Activated gamma-delta T cell treated with anti-CD3 and anti-CD28 coated beads, Interleukin-2, amount 50 U/mL, for 16 hours (primary cell): ENCODE results near the gene CT45A10.
"Not testable (repeated sequence)": the region's sequence is repeated elsewhere in the genome, so short reads cannot be mapped to it uniquely, and the experiment has no call there.

Source experiments
- DNase-seq: peaks from one replicate; pipeline ENCODE4 v3.0.0-alpha.2; 2020; ENCODE audit warnings: low read depth

The CT45A10 gene, protein sequence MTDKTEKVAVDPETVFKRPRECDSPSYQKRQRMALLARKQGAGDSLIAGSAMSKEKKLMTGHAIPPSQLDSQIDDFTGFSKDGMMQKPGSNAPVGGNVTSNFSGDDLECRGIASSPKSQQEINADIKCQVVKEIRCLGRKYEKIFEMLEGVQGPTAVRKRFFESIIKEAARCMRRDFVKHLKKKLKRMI

DNA sequence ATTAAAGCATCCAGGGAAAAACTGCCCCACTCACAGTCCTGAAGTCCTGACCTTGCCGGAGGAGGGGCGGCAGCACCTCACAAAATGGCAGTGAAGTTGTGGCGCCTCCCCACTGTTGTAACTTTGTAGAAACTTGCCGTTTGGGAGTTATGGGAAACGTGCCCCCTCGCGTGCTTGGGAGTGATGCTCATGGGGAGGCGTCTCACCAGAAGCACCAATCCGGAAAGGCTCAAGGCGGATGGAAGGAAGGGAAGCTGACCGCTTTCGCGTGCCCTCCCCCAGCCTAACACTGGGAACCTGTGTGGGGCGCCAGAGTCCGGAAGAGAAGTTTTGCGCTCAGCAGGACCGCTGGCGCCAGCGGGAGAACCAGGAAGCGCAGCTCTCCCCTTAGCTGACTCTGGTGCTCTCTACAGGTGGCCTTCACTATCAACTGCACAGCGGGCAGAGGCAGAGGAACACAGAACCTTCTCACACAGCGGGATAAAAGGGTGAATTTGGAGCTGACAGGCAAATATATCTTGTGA lies at the start of gene CT45A10, which contains the start of gene SAGE1:
Gene CT45A10, minus strand, starts transcription at position 151 of the 524 bp plus-strand sequence. CDS start 8,100 bp downstream, outside the sequence.
Gene SAGE1, plus strand, starts transcription at position 423 of the 524 bp plus-strand sequence. CDS start 2,527 bp downstream, outside the sequence.
- no peak for DNase-seq

DNA sequence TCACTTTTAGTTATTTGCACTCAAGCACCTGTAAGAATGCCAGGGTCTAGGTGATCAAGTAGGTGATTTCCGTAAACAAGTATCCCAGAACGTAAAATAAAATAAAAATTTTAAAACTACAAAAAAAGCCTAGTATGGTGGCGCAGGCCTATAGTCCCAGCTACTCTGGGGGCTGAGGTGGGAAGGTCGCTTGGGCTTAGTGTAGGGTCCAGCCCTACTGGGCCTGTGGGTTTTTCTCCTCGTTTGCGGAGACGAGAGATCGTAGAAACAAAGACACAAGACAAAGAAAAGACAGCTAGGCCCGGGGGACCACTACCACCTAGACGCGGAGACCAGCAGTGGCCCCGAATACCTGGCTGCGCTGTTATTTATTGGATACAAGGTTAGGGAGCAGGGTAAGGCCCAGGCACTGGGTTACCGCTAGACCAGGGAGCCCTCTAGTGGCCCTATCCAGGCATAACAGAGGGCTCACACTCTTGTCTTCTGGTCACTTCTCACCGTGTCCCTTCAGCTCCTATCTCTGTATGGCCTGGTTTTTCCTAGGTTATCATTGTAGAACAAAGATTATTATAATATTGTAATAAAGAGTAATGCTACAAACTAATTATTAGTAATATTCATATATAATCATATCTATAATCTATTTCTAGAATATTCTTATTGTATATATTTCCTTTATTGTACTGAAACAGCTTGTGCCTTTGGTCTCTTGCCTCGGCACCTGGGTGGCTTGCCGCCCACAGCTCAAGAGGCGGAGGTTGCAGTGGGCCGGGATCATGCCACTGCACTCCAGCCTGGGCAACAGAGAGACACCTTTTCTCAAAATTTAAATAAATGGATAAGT lies 38.6 kb upstream of the CT45A10 start:
- peak; percentile 4 for DNase-seq

GRCh38 chrX:135927897-135928296 lies 34.7 kb upstream of the CT45A10 start:
- DNase-seq, result no peak

GRCh38 chrX:135923353-135923752 lies 30.1 kb upstream of the CT45A10 start:
- no peak for DNase-seq

- DNase-seq, result not testable (repeated sequence)
Observed at GRCh38 chrX:135920516-135920915, 27.3 kb upstream of the CT45A10 start.

DNA sequence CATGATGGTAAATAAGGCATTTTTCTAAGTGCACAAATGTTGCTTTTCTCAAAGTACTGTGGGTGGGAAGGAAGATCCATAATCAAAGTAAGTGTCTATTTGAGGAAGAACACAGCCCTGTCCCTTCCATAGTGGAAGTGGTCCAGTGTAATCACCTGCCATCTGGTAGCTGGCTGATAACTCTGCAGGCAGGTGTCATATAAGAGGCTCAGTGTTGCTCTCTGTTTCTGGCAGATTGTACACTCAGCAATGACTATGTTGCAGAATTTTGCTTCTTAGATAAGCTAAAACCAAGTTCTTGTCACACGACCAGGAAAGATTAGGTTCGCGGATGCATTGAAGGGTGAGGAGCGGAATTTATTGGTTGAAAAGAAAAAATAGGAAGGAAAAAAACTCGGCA lies 21.2 kb upstream of the CT45A10 start:
- no peak for DNase-seq

GRCh38 chrX:135910251-135910650 lies 17.0 kb upstream of the CT45A10 start:
- no peak for DNase-seq

- DNase-seq, result no peak
Observed at GRCh38 chrX:135892781-135893180, 463 bp downstream of the CT45A10 start.

DNA sequence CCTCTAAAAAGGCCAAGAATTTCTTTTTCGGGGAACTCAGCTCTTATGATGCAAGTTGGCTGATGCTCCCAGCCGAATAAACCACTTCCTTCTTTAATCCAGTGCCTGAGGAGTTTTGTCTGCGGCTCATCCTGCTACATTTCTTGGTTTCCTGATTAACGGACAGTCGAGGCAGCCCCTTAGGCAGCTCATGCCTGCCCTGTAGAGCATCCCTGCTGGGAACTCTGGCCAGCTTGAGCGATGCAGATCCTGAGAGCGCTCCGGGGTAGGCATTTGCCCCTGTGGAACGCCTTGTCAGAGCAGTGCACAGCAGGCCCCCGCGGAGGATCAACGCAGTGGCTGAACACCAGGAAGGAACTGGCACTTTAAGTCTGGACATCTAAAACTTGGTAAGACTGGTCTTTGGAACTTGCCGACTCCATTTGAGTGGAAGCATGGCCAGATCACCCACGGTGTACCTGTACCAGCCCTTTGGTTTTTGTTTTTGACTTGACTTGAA lies 3.1 kb downstream of the CT45A10 start:
- DNase-seq, result no peak

GRCh38 chrX:135888976-135889375 lies 4.3 kb downstream of the CT45A10 start:
- DNase-seq, result not testable (repeated sequence)

DNA sequence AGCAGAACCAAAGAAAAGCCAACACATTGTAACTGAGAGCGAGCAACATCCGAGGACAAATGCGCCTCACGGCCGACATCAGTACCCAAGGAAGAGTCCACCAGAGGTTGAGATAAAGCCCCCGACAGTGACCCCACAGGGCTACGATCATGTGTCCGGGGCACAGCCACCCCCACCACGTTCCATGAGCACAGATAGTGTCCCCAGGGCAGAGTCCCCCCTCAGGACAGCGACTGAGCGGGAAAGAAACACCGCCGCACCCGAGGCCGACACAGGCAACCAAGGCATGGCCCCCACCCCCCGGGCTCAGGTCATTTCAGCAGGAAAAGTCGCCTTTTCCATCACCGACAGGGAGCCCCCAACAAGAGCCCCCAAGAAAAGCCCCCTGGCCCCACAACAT lies 5.0 kb downstream of the CT45A10 start:
- DNase-seq, result not testable (repeated sequence)

- DNase-seq, result not testable (repeated sequence)
Observed at GRCh38 chrX:135882741-135883140, 10.5 kb downstream of the CT45A10 start.

DNA sequence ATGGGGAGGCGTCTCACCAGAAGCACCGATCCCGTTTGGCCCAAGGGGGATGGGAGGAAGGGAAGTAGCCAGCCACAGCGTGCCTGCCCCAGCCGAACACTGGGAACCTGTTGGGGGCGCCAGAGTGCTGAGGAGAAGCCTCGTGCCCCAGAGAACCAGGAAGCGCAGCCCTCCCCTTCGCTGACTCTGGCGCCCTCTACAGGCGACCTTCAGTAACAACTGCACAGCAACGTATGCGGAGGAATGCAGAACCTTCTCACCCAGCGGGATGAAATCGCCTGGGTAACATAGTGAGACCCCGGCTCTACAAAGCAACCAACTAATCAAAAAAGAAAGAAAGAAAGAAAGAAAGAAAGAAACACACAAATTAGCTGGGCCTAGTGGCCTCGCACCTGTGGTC lies 21.5 kb downstream of the CT45A10 start, which contains the start of gene CT45A9:
Gene CT45A9, minus strand, starts transcription at position 101 of the 400 bp plus-strand sequence. CDS start 3,751 bp downstream, outside the sequence.
- DNase-seq, result not testable (repeated sequence)

DNA sequence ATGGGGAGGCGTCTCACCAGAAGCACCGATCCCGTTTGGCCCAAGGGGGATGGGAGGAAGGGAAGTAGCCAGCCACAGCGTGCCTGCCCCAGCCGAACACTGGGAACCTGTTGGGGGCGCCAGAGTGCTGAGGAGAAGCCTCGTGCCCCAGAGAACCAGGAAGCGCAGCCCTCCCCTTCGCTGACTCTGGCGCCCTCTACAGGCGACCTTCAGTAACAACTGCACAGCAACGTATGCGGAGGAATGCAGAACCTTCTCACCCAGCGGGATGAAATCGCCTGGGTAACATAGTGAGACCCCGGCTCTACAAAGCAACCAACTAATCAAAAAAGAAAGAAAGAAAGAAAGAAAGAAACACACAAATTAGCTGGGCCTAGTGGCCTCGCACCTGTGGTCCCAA lies 38.8 kb downstream of the CT45A10 start, which contains the start of gene CT45A8:
Gene CT45A8, minus strand, starts transcription at position 101 of the 400 bp plus-strand sequence. CDS start 3,755 bp downstream, outside the sequence.
- DNase-seq, result not testable (repeated sequence)

DNA sequence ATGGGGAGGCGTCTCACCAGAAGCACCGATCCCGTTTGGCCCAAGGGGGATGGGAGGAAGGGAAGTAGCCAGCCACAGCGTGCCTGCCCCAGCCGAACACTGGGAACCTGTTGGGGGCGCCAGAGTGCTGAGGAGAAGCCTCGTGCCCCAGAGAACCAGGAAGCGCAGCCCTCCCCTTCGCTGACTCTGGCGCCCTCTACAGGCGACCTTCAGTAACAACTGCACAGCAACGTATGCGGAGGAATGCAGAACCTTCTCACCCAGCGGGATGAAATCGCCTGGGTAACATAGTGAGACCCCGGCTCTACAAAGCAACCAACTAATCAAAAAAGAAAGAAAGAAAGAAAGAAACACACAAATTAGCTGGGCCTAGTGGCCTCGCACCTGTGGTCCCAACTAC lies 56.1 kb downstream of the CT45A10 start, which contains the start of gene CT45A7:
Gene CT45A7, minus strand, starts transcription at position 101 of the 400 bp plus-strand sequence. CDS start 3,747 bp downstream, outside the sequence.
- DNase-seq, result not testable (repeated sequence)
